KMS-11 (cell line): Measurements from ENCODE around the gene NEU4.

ENCODE experiments used
- H2AFZ ChIP-seq: fragments of 200-600 bp; sonication (generic); 2 replicates; pipeline ENCODE4 v1.6.1; 2016; ENCODE audit warnings: antibody characterized with exemption, mixed run types, low read depth
- H3K27ac ChIP-seq: fragments of 200-600 bp; sonication (generic); 2 replicates; pipeline ENCODE4 v1.6.1; 2016; ENCODE audit warnings: mild to moderate bottlenecking, mixed run types
- H3K27me3 ChIP-seq: fragments of 200-600 bp; sonication (generic); 2 replicates; pipeline ENCODE4 v1.6.1; 2017; ENCODE audit warnings: mild to moderate bottlenecking, low read depth, mixed run types, moderate library complexity; ENCODE audit not compliant: insufficient read depth
- H3K36me3 ChIP-seq: fragments of 200-600 bp; sonication (generic); 2 replicates; pipeline ENCODE4 v1.6.1; 2017; ENCODE audit warnings: mild to moderate bottlenecking, mixed run types; ENCODE audit not compliant: insufficient read depth
- H3K4me1 ChIP-seq: fragments of 200-600 bp; sonication (generic); 2 replicates; pipeline ENCODE4 v1.6.1; 2016; ENCODE audit warnings: mild to moderate bottlenecking, low read depth, mixed run types; ENCODE audit not compliant: poor library complexity, severe bottlenecking
- H3K4me2 ChIP-seq: fragments of 200-600 bp; sonication (generic); 2 replicates; pipeline ENCODE4 v1.7.0; 2016; ENCODE audit warnings: mild to moderate bottlenecking, mixed run types
- H3K4me3 ChIP-seq: fragments of 200-600 bp; sonication (generic); IDR thresholded peaks from 2 replicates; pipeline ENCODE4 v1.6.1; 2017; ENCODE audit warnings: low read depth, low read length, mixed read lengths; ENCODE audit not compliant: insufficient read depth
- H3K79me2 ChIP-seq: fragments of 200-600 bp; sonication (generic); 2 replicates; pipeline ENCODE4 v1.6.1; 2016; ENCODE audit warnings: low read depth, mixed run types; ENCODE audit not compliant: insufficient read depth
- H3K9ac ChIP-seq: fragments of 200-600 bp; sonication (generic); 2 replicates; pipeline ENCODE4 v1.6.1; 2016; ENCODE audit warnings: mild to moderate bottlenecking, mixed run types
- H4K20me1 ChIP-seq: fragments of 200-600 bp; sonication (generic); 2 replicates; pipeline ENCODE4 v1.6.1; 2016; ENCODE audit warnings: mild to moderate bottlenecking, mixed run types; ENCODE audit not compliant: insufficient read depth
- CTCF ChIP-seq: fragments of 200-600 bp; sonication (generic); conservative IDR thresholded peaks from 2 replicates; pipeline ENCODE4 v1.6.1; 2017; ENCODE audit warnings: low read depth, mild to moderate bottlenecking, antibody characterized with exemption, low read length, moderate library complexity, mixed read lengths

Gene NEU4

GRCh38 chr2:241857041-241857541 lies 48.1 kb downstream of the NEU4 start:
- no peaks in the 10 kb centered on the region for H4K20me1 ChIP-seq
- H3K27me3 ChIP-seq = peaks cover 26% of the 10 kb centered on the region; the same call in 1 of the 2 replicates
- no peak overlapping the region for H3K9ac ChIP-seq
- no peak overlapping the region for H3K4me3 ChIP-seq
- H3K4me1 ChIP-seq = peaks cover 22% of the 10 kb centered on the region
- no peak overlapping the region for H3K27ac ChIP-seq
- H3K79me2 ChIP-seq = no peaks in the 10 kb centered on the region
- H3K36me3 ChIP-seq = no peaks in the 10 kb centered on the region
- no peak overlapping the region for H2AFZ ChIP-seq
- H3K4me2 ChIP-seq = no peak overlapping the region
- TF ChIP-seq CTCF = no peak

- Histone ChIP-seq H3K79me2 (no peaks in the 10 kb centered on the region), H3K4me3 (no peak overlapping the region), H3K27ac (no peak overlapping the region), H2AFZ (no peak overlapping the region), H3K9ac (no peak overlapping the region), H3K27me3 (peaks cover 21% of the 10 kb centered on the region; the same call in 1 of the 2 replicates), H3K4me2 (no peak overlapping the region), H3K4me1 (peaks cover 22% of the 10 kb centered on the region), H3K36me3 (no peaks in the 10 kb centered on the region), H4K20me1 (no peaks in the 10 kb centered on the region)
- no peak for TF ChIP-seq CTCF
Observed at GRCh38 chr2:241857572-241858121, 48.7 kb downstream of the NEU4 start.

DNA sequence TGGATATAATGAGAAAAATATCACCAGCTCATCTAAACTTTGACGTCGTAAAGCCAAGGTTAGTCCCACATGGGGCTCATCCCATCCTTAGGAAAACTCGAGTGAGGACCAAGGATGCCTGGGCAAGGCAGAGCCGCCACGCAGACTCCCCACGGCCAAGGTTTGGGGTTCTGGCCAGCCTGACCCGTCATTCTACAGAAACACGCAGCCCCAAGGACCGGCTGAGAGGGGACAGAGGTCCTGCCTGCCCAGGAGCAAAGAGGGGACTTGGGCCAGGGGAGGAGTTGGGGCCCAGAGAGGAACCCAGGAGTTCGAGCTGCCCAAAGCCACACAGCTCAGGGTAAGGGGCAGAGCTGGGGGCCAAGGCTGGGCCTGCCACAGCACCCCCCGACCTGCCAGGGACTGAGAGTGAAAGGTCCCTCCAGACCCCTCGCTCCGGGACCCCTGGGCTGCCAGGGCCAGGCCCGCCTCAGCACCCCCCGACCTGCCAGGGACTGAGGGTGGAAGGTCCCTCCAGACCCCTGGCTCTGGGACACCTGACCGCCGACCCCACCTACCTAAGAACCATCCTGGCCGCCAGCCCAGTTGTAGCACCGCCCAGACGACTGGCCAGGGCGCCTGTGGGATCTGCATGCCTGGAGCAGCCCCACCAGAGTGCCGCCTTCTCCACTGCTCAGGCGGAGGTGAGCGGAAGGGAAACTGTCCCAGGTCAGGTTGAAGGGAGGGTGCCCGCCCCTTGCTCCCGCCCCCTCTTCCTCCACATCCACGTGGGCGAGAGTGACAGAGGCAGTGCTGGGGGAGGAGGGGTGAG lies 49.4 kb downstream of the NEU4 start, which contains the start of gene PDCD1:
TSS of gene PDCD1 (minus strand) at position 689 of the 811 bp plus-strand sequence. CDS start at position 633, 56 bp downstream.
- Histone ChIP-seq H3K27me3 (peaks cover 14% of the 10 kb centered on the region; the same call in 1 of the 2 replicates), H3K9ac (peak within 1 kb of the TSS; percentile 51), H3K4me1 (peaks cover 22% of the 10 kb centered on the region), H3K36me3 (no peaks in the 10 kb centered on the region), H3K27ac (peak within 1 kb of the TSS; percentile 74), H3K4me3 (peak within 1 kb of the TSS; percentile 68), H2AFZ (peak within 1 kb of the TSS; percentile 87), H3K79me2 (no peaks in the 10 kb centered on the region), H4K20me1 (no peaks in the 10 kb centered on the region), H3K4me2 (peak within 1 kb of the TSS; percentile 96)
- TF ChIP-seq CTCF = no peak

- Histone ChIP-seq H4K20me1 (no peaks in the 10 kb centered on the region), H3K4me2 (peak overlapping the region; percentile 96), H3K4me3 (no peak overlapping the region), H3K36me3 (no peaks in the 10 kb centered on the region), H3K27ac (peak overlapping the region; percentile 74; the same call in 1 of the 2 replicates), H3K4me1 (peaks cover 22% of the 10 kb centered on the region), H3K79me2 (no peaks in the 10 kb centered on the region), H2AFZ (peak overlapping the region; percentile 87; the same call in 1 of the 2 replicates), H3K9ac (peak overlapping the region; percentile 51), H3K27me3 (peaks cover 8% of the 10 kb centered on the region; the same call in 1 of the 2 replicates)
- no peak for TF ChIP-seq CTCF
Observed at GRCh38 chr2:241859017-241859435, 50.0 kb downstream of the NEU4 start.
